GM23338 (cell line): Measurements from ENCODE around the gene TM7SF3. TPM values are rescaled to one million over a fixed set of nuclear protein-coding genes. Genes with fewer than 3 reads are reported as not detected.
A peak's percentile ranks its signal among the peaks of the same experiment; 100 is the strongest.

Experiments
- ATAC-seq: fragments of 200-7000 bp; cut with Tn5 transposase; 3 replicates; pipeline ENCODE4 v1.9.1; 2020
- DNase-seq: peaks from one replicate; pipeline ENCODE4 v3.0.0-alpha.2; 2015; ENCODE audit warnings: low spot score
- H2AFZ ChIP-seq: fragments of 200-600 bp; sonication (generic); 2 replicates; pipeline ENCODE4 v1.8.0; 2016; ENCODE audit warnings: antibody characterized with exemption, mild to moderate bottlenecking, moderate library complexity
- H3F3A ChIP-seq: fragments of 200-600 bp; sonication (generic); replicated peaks from 2 replicates; pipeline ENCODE4 v1.8.0; 2017; ENCODE audit warnings: antibody characterized with exemption, mixed run types, low read depth
- H3K27ac ChIP-seq: fragments of 200-600 bp; sonication (generic); 2 replicates; pipeline ENCODE4 v1.6.1; 2016; ENCODE audit warnings: low read depth
- H3K27me3 ChIP-seq: fragments of 200-600 bp; sonication (generic); 2 replicates; pipeline ENCODE4 v1.8.0; 2016; ENCODE audit warnings: mild to moderate bottlenecking, mixed run types, moderate library complexity; ENCODE audit not compliant: insufficient read depth
- H3K36me3 ChIP-seq: fragments of 200-600 bp; sonication (generic); 2 replicates; pipeline ENCODE4 v1.8.0; 2016; ENCODE audit warnings: mild to moderate bottlenecking; ENCODE audit not compliant: insufficient read depth
- H3K4me1 ChIP-seq: fragments of 200-600 bp; sonication (generic); 2 replicates; pipeline ENCODE4 v1.8.0; 2016; ENCODE audit warnings: mild to moderate bottlenecking, moderate library complexity; ENCODE audit not compliant: insufficient read depth
- H3K4me2 ChIP-seq: fragments of 200-600 bp; sonication (generic); 2 replicates; pipeline ENCODE4 v1.7.1; 2017; ENCODE audit warnings: mixed run types
- H3K4me3 ChIP-seq: fragments of 200-600 bp; sonication (generic); 2 replicates; pipeline ENCODE4 v1.6.1; 2016; ENCODE audit warnings: mixed run types
- H3K79me2 ChIP-seq: fragments of 200-600 bp; sonication (generic); replicated peaks from 2 replicates; pipeline ENCODE4 v1.8.0; 2017; ENCODE audit warnings: mild to moderate bottlenecking; ENCODE audit not compliant: insufficient read depth
- H3K9me2 ChIP-seq: fragments of 200-600 bp; sonication (generic); 2 replicates; pipeline ENCODE4 v1.8.0; 2017; ENCODE audit not compliant: insufficient read depth
- H4K20me1 ChIP-seq: fragments of 200-600 bp; sonication (generic); replicated peaks from 2 replicates; pipeline ENCODE4 v1.8.0; 2017; ENCODE audit warnings: mild to moderate bottlenecking; ENCODE audit not compliant: insufficient read depth
- H3K27ac Mint-ChIP-seq: 2 replicates; pipeline ENCODE4 v1.8.0; 2020; ENCODE audit warnings: inconsistent platforms, mild to moderate bottlenecking, moderate library complexity, mixed read lengths
- H3K27me3 Mint-ChIP-seq: 3 replicates; pipeline ENCODE4 v1.8.0; 2022; ENCODE audit warnings: low read depth, mild to moderate bottlenecking, moderate library complexity, mixed read lengths, inconsistent platforms; ENCODE audit not compliant: insufficient read depth, poor library complexity
- H3K36me3 Mint-ChIP-seq: 3 replicates; pipeline ENCODE4 v1.8.0; 2021; ENCODE audit warnings: low read depth, mild to moderate bottlenecking, inconsistent platforms, moderate library complexity, mixed read lengths
- H3K4me1 Mint-ChIP-seq: 3 replicates; pipeline ENCODE4 v1.8.0; 2020; ENCODE audit warnings: mild to moderate bottlenecking, inconsistent platforms, mixed read lengths
- H3K4me3 Mint-ChIP-seq: 3 replicates; pipeline ENCODE4 v1.8.0; 2021; ENCODE audit warnings: moderate library complexity, mild to moderate bottlenecking, inconsistent platforms, mixed read lengths
- H3K9me3 Mint-ChIP-seq: 3 replicates; pipeline ENCODE4 v1.8.0; 2020; ENCODE audit warnings: moderate library complexity, mild to moderate bottlenecking, inconsistent platforms, mixed read lengths
- CREB1 ChIP-seq: fragments of 250-450 bp; sonication (Bioruptor Pico); IDR thresholded peaks from 2 replicates; pipeline ENCODE4 v1.5.0; 2020; ENCODE audit warnings: low read depth, mild to moderate bottlenecking, moderate library complexity
- CTCF ChIP-seq, 2 experiments: fragments of 200-600 bp in 1 of 2; sonication (generic) in 1 of 2; conservative IDR thresholded peaks; 2 replicates each; pipeline versions ENCODE4 v1.5.1 to v1.6.1; 2016 to 2017; ENCODE audit warnings: antibody characterized with exemption in 2 of 2, low read depth in 2 of 2, mild to moderate bottlenecking in 2 of 2, moderate library complexity in 1 of 2
- ETS1 ChIP-seq: IDR thresholded peaks from 2 replicates; pipeline ENCODE4 v1.6.1; 2016; ENCODE audit warnings: antibody characterized with exemption
- EZH2 ChIP-seq: fragments of 200-600 bp; sonication (generic); IDR thresholded peaks from one replicate; pipeline ENCODE4 v1.8.0; 2017; ENCODE audit warnings: antibody characterized with exemption, mild to moderate bottlenecking, low read depth; ENCODE audit not compliant: unreplicated experiment
- EZH2phosphoT487 ChIP-seq: fragments of 200-600 bp; sonication (generic); IDR thresholded peaks from one replicate; pipeline ENCODE4 v1.8.1; 2018; ENCODE audit warnings: antibody characterized with exemption; ENCODE audit not compliant: unreplicated experiment
- JUNB ChIP-seq: IDR thresholded peaks from one replicate; pipeline ENCODE4 v1.6.1; 2016; ENCODE audit warnings: antibody characterized with exemption; ENCODE audit not compliant: unreplicated experiment
- NANOG ChIP-seq: IDR thresholded peaks from 2 replicates; pipeline ENCODE4 v1.6.1; 2016; ENCODE audit warnings: antibody characterized with exemption, borderline replicate concordance
- POLR2AphosphoS5 ChIP-seq: IDR thresholded peaks from 2 replicates; pipeline ENCODE4 v1.6.1; 2016; ENCODE audit warnings: antibody characterized with exemption, low read depth
- STAT1 ChIP-seq: IDR thresholded peaks from one replicate; pipeline ENCODE4 v1.6.1; 2016; ENCODE audit warnings: antibody characterized with exemption; ENCODE audit not compliant: unreplicated experiment
- ZNF114 ChIP-seq: fragments of 250-450 bp; sonication (Bioruptor Pico); IDR thresholded peaks from 2 replicates; pipeline ENCODE4 v1.5.0; 2020; ENCODE audit warnings: mild to moderate bottlenecking, moderate library complexity
- ZNF331 ChIP-seq: fragments of 250-450 bp; sonication (Bioruptor Pico); IDR thresholded peaks from 2 replicates; pipeline ENCODE4 v1.5.0; 2020; ENCODE audit warnings: low read depth, mild to moderate bottlenecking, moderate library complexity
- polyA plus RNA-seq: library from polyadenylated mRNA; unstranded; fragments of >200 nt; fragmentation: Nextera tagmentation; extraction: Ambion mirVana; gene quantifications from 2 replicates; pipeline ENCODE4 v1.2.1, GENCODE V29; 2016
- total RNA-seq: library from RNA; depleted of rRNA; stranded (reverse); fragments of >200 nt; shearing (Covaris generic); gene quantifications from 2 replicates; pipeline ENCODE4 v1.2.3, GENCODE V29; 2014
- TF ChIP-seq, protein P1 (sequence below): fragments of 250-450 bp; sonication (Bioruptor Pico); IDR thresholded peaks from 2 replicates; pipeline ENCODE4 v1.5.0; 2020; ENCODE audit warnings: mild to moderate bottlenecking, moderate library complexity

The TM7SF3 gene
- total and polyA plus RNA-seq, 2 experiments from 2014 or later, result 30.3 to 121 TPM

DNA sequence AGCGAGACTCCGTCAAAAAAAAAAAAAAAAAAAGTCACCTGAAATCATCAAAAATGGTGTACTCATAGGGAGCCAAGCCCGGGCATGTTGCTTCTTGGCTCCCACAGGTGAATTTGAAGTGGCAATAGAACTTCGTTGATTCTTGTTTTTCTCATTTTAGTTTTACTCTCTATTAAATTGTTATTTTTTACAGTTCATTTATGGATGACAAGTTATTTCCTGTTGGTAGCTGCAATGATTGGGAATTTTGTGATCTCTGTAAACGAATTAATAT, 1.3 kb downstream of the TM7SF3 start (continued):
- no peak for TF ChIP-seq ETS1

- H3K27ac Mint-ChIP-seq, result no peak overlapping the region; the same call in 1 of the 2 replicates
- no peaks in the 10 kb centered on the region for H3K27me3 ChIP-seq
- ATAC-seq (no peak), DNase-seq (no peak)
- no peak overlapping the region for H2AFZ ChIP-seq
- H3F3A ChIP-seq, result peaks cover 7% of the 10 kb centered on the region
- H3K36me3 Mint-ChIP-seq, result no peaks in the 10 kb centered on the region; the same call in 2 of the 3 replicates
- peak overlapping the region; percentile 87; the same call in 1 of the 2 replicates for H3K4me3 ChIP-seq
- peaks cover 35% of the 10 kb centered on the region for H3K4me1 ChIP-seq
- no peaks in the 10 kb centered on the region for H4K20me1 ChIP-seq
- H3K9me3 Mint-ChIP-seq, result no peaks in the 10 kb centered on the region
- H3K36me3 ChIP-seq, result no peaks in the 10 kb centered on the region
- no peak overlapping the region for H3K27ac ChIP-seq
- H3K4me3 Mint-ChIP-seq, result peak overlapping the region; percentile 94
- peaks cover 2% of the 10 kb centered on the region for H3K27me3 Mint-ChIP-seq
- H3K79me2 ChIP-seq, result peaks cover 62% of the 10 kb centered on the region
- peaks cover 41% of the 10 kb centered on the region for H3K4me1 Mint-ChIP-seq
- peak overlapping the region; percentile 91 for H3K4me2 ChIP-seq
- no peaks in the 10 kb centered on the region for H3K9me2 ChIP-seq
- TF ChIP-seq ZNF331 (CRISPR knock-in tag) (no peak), JUNB (no peak), NANOG (no peak), EZH2 (no peak), CREB1 (CRISPR knock-in tag) (no peak), EZH2phosphoT487 (no peak), ZNF114 (CRISPR knock-in tag) (no peak), CTCF (conservative IDR thresholded peaks at IDR 0.05; ENCODE audit: low read depth in 2 of 2) (no peak), ETS1 (no peak), STAT1 (no peak), POLR2AphosphoS5 (no peak)
- TF ChIP-seq, protein P1, sequence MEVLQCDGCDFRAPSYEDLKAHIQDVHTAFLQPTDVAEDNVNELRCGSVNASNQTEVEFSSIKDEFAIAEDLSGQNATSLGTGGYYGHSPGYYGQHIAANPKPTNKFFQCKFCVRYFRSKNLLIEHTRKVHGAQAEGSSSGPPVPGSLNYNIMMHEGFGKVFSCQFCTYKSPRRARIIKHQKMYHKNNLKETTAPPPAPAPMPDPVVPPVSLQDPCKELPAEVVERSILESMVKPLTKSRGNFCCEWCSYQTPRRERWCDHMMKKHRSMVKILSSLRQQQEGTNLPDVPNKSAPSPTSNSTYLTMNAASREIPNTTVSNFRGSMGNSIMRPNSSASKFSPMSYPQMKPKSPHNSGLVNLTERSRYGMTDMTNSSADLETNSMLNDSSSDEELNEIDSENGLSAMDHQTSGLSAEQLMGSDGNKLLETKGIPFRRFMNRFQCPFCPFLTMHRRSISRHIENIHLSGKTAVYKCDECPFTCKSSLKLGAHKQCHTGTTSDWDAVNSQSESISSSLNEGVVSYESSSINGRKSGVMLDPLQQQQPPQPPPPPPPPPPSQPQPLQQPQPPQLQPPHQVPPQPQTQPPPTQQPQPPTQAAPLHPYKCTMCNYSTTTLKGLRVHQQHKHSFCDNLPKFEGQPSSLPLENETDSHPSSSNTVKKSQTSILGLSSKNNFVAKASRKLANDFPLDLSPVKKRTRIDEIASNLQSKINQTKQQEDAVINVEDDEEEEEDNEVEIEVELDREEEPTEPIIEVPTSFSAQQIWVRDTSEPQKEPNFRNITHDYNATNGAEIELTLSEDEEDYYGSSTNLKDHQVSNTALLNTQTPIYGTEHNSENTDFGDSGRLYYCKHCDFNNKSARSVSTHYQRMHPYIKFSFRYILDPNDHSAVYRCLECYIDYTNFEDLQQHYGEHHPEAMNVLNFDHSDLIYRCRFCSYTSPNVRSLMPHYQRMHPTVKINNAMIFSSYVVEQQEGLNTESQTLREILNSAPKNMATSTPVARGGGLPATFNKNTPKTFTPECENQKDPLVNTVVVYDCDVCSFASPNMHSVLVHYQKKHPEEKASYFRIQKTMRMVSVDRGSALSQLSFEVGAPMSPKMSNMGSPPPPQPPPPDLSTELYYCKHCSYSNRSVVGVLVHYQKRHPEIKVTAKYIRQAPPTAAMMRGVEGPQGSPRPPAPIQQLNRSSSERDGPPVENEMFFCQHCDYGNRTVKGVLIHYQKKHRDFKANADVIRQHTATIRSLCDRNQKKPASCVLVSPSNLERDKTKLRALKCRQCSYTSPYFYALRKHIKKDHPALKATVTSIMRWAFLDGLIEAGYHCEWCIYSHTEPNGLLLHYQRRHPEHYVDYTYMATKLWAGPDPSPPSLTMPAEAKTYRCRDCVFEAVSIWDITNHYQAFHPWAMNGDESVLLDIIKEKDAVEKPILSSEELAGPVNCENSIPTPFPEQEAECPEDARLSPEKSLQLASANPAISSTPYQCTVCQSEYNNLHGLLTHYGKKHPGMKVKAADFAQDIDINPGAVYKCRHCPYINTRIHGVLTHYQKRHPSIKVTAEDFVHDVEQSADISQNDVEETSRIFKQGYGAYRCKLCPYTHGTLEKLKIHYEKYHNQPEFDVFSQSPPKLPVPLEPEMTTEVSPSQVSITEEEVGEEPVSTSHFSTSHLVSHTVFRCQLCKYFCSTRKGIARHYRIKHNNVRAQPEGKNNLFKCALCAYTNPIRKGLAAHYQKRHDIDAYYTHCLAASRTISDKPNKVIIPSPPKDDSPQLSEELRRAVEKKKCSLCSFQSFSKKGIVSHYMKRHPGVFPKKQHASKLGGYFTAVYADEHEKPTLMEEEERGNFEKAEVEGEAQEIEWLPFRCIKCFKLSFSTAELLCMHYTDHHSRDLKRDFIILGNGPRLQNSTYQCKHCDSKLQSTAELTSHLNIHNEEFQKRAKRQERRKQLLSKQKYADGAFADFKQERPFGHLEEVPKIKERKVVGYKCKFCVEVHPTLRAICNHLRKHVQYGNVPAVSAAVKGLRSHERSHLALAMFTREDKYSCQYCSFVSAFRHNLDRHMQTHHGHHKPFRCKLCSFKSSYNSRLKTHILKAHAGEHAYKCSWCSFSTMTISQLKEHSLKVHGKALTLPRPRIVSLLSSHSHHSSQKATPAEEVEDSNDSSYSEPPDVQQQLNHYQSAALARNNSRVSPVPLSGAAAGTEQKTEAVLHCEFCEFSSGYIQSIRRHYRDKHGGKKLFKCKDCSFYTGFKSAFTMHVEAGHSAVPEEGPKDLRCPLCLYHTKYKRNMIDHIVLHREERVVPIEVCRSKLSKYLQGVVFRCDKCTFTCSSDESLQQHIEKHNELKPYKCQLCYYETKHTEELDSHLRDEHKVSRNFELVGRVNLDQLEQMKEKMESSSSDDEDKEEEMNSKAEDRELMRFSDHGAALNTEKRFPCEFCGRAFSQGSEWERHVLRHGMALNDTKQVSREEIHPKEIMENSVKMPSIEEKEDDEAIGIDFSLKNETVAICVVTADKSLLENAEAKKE (CRISPR knock-in tag), result no peak
Measured at GRCh38 chr12:27012239-27012981, 1.8 kb downstream of the TM7SF3 start.
